Smooth muscle cell (in vitro differentiated cells): ENCODE measurements around the gene TAS2R38. TPM values are rescaled to one million over a fixed set of nuclear protein-coding genes. Genes with fewer than 3 reads are reported as not detected.

Experiments used
- DNase-seq: peaks from one replicate; lab custom pipeline; 2025; ENCODE audit not compliant: unreplicated experiment; lab: John Stamatoyannopoulos, UW
- H2AFZ ChIP-seq: fragments of 200-600 bp; sonication (generic); 2 replicates; pipeline ENCODE4 v1.6.0; 2016; ENCODE audit warnings: antibody characterized with exemption, low read depth, mild to moderate bottlenecking
- H3F3A ChIP-seq: fragments of 200-600 bp; sonication (generic); 2 replicates; pipeline ENCODE4 v1.6.0; 2017; ENCODE audit warnings: antibody characterized with exemption, low read depth
- H3K27ac ChIP-seq: fragments of 200-600 bp; sonication (generic); 2 replicates; pipeline ENCODE4 v1.5.1; 2016; ENCODE audit warnings: low read depth, mild to moderate bottlenecking
- H3K27me3 ChIP-seq: fragments of 200-600 bp; sonication (generic); 2 replicates; pipeline ENCODE4 v1.6.1; 2016; ENCODE audit warnings: low read depth, mild to moderate bottlenecking
- H3K36me3 ChIP-seq: fragments of 200-600 bp; sonication (generic); 2 replicates; pipeline ENCODE4 v1.5.1; 2016; ENCODE audit warnings: low read depth
- H3K4me1 ChIP-seq: fragments of 200-600 bp; sonication (generic); 2 replicates; pipeline ENCODE4 v1.5.1; 2016; ENCODE audit warnings: low read depth
- H3K4me2 ChIP-seq: fragments of 200-600 bp; sonication (generic); 2 replicates; pipeline ENCODE4 v1.6.0; 2016; ENCODE audit warnings: mild to moderate bottlenecking
- H3K4me3 ChIP-seq: fragments of 200-600 bp; sonication (generic); 2 replicates; pipeline ENCODE4 v1.5.1; 2016; ENCODE audit warnings: mild to moderate bottlenecking
- H3K79me2 ChIP-seq: fragments of 200-600 bp; sonication (generic); 2 replicates; pipeline ENCODE4 v1.6.0; 2016; ENCODE audit warnings: low read depth, mild to moderate bottlenecking
- H3K9ac ChIP-seq: fragments of 200-600 bp; sonication (generic); 2 replicates; pipeline ENCODE4 v1.6.0; 2016; ENCODE audit warnings: low read depth
- H3K9me3 ChIP-seq: fragments of 200-600 bp; sonication (generic); replicated peaks from 2 replicates; pipeline ENCODE4 v1.5.1; 2016; ENCODE audit warnings: low read depth
- H4K20me1 ChIP-seq: fragments of 200-600 bp; sonication (generic); 2 replicates; pipeline ENCODE4 v1.6.0; 2016; ENCODE audit warnings: low read depth
- WGBS: methylation state at CpG from one replicate; pipeline ENCODE4 v1.1.7; 2016; ENCODE audit warnings: low lambda C conversion rate; 5-methylcytosine and 5-hydroxymethylcytosine counted together
- polyA plus RNA-seq: library from polyadenylated mRNA; unstranded; fragments of >200 nt; fragmentation: Nextera tagmentation; extraction: Ambion mirVana; gene quantifications from 2 replicates; pipeline ENCODE4 v1.2.1, GENCODE V29; 2016
- total RNA-seq: library from RNA; depleted of rRNA; stranded (reverse); fragments of >200 nt; gene quantifications from 2 replicates; pipeline ENCODE4 v1.2.3, GENCODE V29; 2014
- TF ChIP-seq, protein P1 (sequence below): fragments of 200-600 bp; sonication (generic); IDR thresholded peaks from 2 replicates; pipeline ENCODE4 v1.5.1; 2017; ENCODE audit warnings: borderline replicate concordance, mild to moderate bottlenecking, antibody characterized with exemption; ENCODE audit not compliant: insufficient read depth, poor library complexity, severe bottlenecking

TAS2R38 gene
- total and polyA plus RNA-seq, 2 experiments from 2014 or later: not detected

DNA sequence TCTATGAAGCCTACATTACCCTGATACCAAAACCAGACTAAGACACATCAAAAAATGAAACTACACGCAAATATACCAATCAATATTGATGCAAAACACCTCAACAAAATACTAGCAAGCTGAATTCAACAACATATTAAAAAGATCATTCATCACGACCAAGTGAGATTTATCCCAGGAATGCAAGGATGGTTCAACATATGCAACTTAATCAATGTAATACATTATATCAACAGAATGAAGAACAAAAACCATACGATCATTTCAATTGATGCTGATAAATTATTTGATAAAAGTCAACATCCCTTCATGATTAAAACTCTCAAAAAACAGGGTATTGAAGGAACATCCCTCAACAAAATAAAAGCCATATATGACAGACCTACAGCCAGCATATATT, 32.5 kb downstream of the TAS2R38 start:
- no peak overlapping the region for H3K4me2 ChIP-seq
- H3K4me1 ChIP-seq: no peaks in the 10 kb centered on the region
- no peak overlapping the region for H3K4me3 ChIP-seq
- no peaks in the 10 kb centered on the region for H3K36me3 ChIP-seq
- H2AFZ ChIP-seq: no peak overlapping the region
- no peak overlapping the region for H3K27ac ChIP-seq
- H3K9me3 ChIP-seq: peaks cover 6% of the 10 kb centered on the region
- WGBS: 83% methylated on average over 3 of the region's 3 CpGs
- H3F3A ChIP-seq: no peaks in the 10 kb centered on the region
- no peak for DNase-seq
- TF ChIP-seq, protein P1, sequence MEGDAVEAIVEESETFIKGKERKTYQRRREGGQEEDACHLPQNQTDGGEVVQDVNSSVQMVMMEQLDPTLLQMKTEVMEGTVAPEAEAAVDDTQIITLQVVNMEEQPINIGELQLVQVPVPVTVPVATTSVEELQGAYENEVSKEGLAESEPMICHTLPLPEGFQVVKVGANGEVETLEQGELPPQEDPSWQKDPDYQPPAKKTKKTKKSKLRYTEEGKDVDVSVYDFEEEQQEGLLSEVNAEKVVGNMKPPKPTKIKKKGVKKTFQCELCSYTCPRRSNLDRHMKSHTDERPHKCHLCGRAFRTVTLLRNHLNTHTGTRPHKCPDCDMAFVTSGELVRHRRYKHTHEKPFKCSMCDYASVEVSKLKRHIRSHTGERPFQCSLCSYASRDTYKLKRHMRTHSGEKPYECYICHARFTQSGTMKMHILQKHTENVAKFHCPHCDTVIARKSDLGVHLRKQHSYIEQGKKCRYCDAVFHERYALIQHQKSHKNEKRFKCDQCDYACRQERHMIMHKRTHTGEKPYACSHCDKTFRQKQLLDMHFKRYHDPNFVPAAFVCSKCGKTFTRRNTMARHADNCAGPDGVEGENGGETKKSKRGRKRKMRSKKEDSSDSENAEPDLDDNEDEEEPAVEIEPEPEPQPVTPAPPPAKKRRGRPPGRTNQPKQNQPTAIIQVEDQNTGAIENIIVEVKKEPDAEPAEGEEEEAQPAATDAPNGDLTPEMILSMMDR: no peak
- H3K79me2 ChIP-seq: no peaks in the 10 kb centered on the region
- H4K20me1 ChIP-seq: no peaks in the 10 kb centered on the region
- H3K9ac ChIP-seq: no peak overlapping the region
- no peaks in the 10 kb centered on the region for H3K27me3 ChIP-seq

DNA sequence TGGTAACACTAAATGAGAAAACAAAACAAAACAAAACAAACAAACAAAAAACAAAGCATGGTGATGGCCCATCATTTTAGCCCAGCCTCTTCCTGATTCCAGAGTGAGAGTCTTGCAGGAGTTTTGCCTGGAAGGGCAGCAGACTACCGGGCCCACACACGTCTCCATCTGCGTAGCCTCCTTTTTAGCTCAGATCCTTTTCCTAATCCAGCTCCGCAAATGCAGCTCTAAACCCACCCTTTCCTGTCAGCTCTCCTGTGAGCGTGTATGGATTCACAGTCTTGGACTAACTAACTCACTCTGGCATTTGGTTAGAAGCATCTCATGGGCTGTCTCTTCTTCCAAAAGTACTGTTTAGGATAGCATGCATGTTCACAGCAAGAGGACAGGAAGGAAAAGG, 43.4 kb downstream of the TAS2R38 start:
- H3K9me3 ChIP-seq: no peaks in the 10 kb centered on the region
- H3K4me1 ChIP-seq: no peaks in the 10 kb centered on the region
- no peak overlapping the region for H3K9ac ChIP-seq
- H3K79me2 ChIP-seq: no peaks in the 10 kb centered on the region
- H3K4me2 ChIP-seq: no peak overlapping the region
- no peak for DNase-seq
- H3F3A ChIP-seq: no peaks in the 10 kb centered on the region
- TF ChIP-seq, protein P1: no peak
- no peak overlapping the region for H3K27ac ChIP-seq
- H3K27me3 ChIP-seq: no peaks in the 10 kb centered on the region
- no peak overlapping the region for H2AFZ ChIP-seq
- 80% methylated on average over 5 of the region's 5 CpGs for WGBS
- no peak overlapping the region for H3K4me3 ChIP-seq
- no peaks in the 10 kb centered on the region for H4K20me1 ChIP-seq
- H3K36me3 ChIP-seq: no peaks in the 10 kb centered on the region

DNA sequence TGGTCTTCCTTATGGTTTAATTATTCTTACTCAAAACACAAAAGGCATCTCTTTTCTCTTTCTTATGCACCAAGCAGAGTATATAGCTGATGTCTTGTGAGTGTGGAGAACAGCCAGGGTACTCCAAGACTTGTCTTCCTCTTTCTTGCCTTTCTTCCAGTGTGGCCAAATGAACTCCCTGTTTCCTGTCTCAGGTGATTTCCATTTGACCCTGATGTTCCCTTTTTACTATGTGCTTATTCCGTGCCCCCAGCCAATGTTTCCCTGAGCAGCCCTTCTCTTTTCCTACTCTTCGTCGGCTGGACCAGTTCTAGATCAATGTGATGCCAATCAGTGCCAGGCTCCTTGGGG, 44.8 kb downstream of the TAS2R38 start:
- no peaks in the 10 kb centered on the region for H3K27me3 ChIP-seq
- no peak overlapping the region for H2AFZ ChIP-seq
- no peak overlapping the region for H3K4me3 ChIP-seq
- no peaks in the 10 kb centered on the region for H3K4me1 ChIP-seq
- TF ChIP-seq, protein P1: no peak
- no peak for DNase-seq
- no peaks in the 10 kb centered on the region for H3F3A ChIP-seq
- no peak overlapping the region for H3K9ac ChIP-seq
- no peaks in the 10 kb centered on the region for H3K36me3 ChIP-seq
- no peaks in the 10 kb centered on the region for H3K9me3 ChIP-seq
- no peaks in the 10 kb centered on the region for H3K79me2 ChIP-seq
- no peaks in the 10 kb centered on the region for H4K20me1 ChIP-seq
- no peak overlapping the region for H3K27ac ChIP-seq
- WGBS: 89% methylated on average over 3 of the region's 3 CpGs
- no peak overlapping the region for H3K4me2 ChIP-seq

DNA sequence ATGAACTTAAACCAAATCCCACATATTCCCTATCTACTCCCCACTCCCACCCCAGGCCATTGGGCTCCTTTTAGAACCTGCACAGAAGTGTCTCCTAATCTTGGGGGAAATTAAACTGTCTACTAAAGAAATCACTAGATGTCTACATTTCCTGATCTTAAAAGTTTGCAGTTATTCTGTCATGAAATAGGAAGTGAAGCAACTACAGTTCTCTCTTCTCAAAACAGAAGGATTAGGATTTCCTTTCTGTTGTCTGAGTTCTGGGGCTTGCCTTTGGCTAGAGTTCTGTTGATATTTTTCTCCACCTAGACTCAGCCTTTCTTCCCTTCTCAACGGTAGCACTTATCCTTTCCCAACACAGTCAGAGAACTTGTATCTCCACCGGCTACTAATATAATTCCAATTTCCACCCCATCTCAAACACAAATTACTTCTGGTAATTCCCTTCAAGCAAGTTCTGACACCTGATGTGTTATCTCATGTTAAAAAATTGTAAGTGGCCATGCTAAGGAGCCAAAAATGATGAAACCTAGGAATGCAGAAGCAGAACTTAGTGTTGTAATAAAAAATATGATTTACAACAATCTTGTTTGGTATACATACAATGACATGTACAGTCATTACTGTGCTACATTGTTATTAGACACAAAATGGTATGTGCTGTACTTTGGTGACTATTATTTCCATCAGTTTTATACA, 45.3 kb downstream of the TAS2R38 start:
- no peaks in the 10 kb centered on the region for H3K27me3 ChIP-seq
- no peaks in the 10 kb centered on the region for H3K79me2 ChIP-seq
- H3K9ac ChIP-seq: no peak overlapping the region
- no peak overlapping the region for H3K4me3 ChIP-seq
- TF ChIP-seq, protein P1: no peak
- 88% methylated on average over 2 of the region's 2 CpGs for WGBS
- DNase-seq: no peak
- no peaks in the 10 kb centered on the region for H3K9me3 ChIP-seq
- no peaks in the 10 kb centered on the region for H3K36me3 ChIP-seq
- H3K27ac ChIP-seq: no peak overlapping the region
- H2AFZ ChIP-seq: no peak overlapping the region
- H3F3A ChIP-seq: no peaks in the 10 kb centered on the region
- H3K4me1 ChIP-seq: no peaks in the 10 kb centered on the region
- H3K4me2 ChIP-seq: no peak overlapping the region
- no peaks in the 10 kb centered on the region for H4K20me1 ChIP-seq
